Stimulated activated CD8-positive, alpha-beta memory T cell treated with anti-CD3 and anti-CD28 coated beads, Interleukin-4, amount 100 ng/mL, for 4 hours (primary cell): Measurements from ENCODE around the gene MOB3A.
A peak's percentile ranks its signal among the peaks of the same experiment; 100 is the strongest.

Experiments used
- DNase-seq, 2 donors: peaks; one replicate each; pipeline ENCODE4 v3.0.0-alpha.2; 2020; ENCODE audit warnings: low read depth in 2 of 2, low spot score in 1 of 2

The MOB3A gene

DNA sequence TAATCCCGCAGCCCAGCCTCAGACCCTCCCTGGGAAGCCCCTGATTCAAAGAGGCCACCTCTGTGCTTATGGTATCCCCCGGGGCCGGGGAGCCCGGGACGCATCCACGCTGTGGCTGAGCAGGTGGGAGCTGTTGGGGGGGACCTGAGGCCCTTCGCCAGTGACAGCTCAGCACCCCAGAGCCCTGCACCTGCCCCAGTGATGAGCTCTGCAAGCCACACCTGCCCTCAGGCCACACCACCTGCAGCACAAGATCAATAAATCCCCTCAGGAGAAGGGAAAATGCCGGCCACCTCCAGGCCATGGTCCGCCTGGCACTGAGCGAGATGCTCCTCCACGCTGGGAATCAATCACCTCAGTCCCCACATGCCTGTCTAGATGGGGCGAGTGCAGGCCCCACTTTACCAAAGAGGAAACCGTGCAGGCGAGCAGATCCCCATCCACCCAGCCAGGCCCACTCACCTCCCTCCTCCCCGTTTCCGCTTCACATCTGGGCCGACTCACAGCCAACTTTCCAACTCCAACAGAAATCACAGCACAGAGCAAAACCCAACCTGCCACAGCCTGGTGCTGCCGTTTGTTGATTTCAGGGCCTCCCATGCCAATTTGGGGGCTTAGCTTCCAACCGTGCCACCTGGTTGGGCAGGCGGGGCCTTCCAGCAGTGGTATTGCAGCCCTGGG is 12.8 kb downstream of the MOB3A start:
- DNase-seq = peak in 1 of 2 donors; percentile 56

- DNase-seq = no peak
These were observed 14.0 kb downstream of the MOB3A start for GRCh38 chr19:2081873-2082810.

DNA sequence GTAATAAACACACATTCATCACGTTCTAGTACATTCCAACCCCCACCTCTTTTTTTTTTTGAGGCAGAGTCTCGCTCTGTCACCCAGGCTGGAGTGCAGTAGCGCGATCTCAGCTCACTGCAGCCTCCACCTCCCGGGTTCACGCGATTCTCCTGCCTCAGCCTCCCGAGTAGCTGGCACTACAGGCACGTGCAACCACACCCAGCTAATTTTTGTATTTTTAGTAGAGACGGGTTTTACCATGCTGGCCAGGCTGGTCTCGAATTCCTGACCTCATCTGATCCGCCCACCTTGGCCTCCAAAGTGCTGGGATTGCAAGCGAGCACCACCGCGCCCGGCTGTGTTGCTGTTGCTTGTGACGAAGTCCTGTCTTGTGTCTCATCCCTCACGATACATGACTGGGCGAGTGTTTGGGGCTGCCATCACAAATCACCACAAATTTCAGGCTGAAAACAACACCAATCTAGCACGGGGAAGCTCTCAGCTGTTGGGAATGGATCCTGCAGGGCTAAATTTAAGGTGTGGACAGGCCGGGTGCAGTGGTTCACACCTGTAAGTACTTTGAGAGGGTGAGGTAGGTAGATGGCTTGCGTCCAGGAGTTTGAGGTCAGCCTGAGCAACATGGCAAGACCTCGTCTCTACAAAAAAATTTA is 15.7 kb downstream of the MOB3A start:
- no peak for DNase-seq

- no peak for DNase-seq
These were observed 16.2 kb downstream of the MOB3A start for GRCh38 chr19:2079865-2080301.

- no peak for DNase-seq
These were observed 16.9 kb downstream of the MOB3A start for GRCh38 chr19:2079076-2079864.

GRCh38 chr19:2077833-2078619 is 18.1 kb downstream of the MOB3A start:
- no peak for DNase-seq

DNA sequence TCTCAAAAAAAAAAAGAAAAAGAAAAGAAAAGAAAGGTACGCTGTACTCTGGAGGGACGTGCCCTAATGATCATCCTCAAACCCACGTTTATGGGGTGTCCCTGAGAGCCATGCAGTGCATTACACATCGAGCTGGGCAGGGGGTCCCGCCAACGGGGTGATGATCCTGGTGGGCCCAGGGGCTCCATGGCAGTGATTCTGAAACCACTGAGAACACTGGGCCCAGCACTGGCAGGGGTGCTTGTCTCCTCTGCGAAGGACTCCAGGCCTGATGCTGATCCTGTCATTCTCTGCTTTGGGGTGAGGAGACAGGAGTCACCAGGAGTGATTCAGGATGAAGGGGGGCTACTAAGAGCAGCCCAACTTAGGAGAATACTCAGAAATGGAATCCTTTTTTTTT is 18.7 kb downstream of the MOB3A start:
- DNase-seq = no peak

DNA sequence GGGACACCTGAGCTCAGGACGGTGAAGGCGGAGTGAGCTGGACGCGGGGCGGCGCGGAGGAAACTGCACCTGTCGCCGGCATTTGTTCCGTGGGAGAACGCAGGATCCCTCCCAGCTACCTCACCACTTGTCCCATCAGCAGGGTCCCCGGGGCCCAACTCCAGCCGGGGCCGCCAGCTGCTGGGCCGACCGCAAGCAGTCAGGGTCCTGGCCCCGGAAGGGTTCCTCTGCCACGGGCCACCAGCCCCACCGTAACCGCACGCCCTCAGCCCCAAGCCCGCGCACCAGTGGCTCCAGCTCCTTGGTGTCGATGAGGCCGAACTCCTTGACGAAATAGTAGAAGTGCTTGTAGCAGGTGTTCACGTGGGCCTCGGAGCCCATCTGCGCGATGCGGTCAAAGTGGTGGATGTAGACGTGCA is 19.6 kb downstream of the MOB3A start:
- no peak for DNase-seq

GRCh38 chr19:2072757-2073551 is 23.2 kb downstream of the MOB3A start:
- no peak for DNase-seq

DNA sequence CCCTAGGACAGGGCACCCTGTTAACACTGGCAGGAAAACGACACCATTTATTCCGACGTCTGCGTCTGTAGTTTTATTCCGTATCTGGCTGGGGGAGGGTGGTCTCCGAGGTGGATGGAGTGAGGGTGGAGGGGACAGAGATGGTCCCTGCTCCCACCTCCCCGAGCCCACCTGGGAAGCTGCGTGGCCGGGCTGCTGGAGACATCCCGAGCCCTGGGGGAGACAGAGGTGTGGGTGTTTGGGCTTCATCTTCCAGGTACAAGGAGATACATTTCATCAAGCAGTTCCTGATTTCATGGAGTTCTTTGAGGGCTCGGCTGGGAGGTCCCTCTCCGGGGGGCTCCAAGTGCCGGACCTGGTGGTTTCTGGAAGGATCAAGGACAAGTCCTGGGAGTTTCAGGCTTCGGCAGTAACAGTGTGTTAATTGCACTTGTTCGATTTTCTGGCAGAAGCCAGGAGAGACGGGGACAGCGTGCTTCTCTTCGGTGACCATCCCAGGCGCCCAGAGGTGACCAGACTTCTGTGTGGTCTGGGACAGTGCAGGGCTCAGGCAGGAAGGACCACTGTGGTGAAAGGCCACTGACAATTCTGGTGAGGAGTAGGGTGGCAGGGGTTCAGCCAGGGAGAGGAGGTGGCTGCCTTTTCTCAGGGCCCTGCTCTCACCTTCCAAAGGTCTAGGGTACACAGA is 25.0 kb downstream of the MOB3A start:
- DNase-seq = no peak

DNA sequence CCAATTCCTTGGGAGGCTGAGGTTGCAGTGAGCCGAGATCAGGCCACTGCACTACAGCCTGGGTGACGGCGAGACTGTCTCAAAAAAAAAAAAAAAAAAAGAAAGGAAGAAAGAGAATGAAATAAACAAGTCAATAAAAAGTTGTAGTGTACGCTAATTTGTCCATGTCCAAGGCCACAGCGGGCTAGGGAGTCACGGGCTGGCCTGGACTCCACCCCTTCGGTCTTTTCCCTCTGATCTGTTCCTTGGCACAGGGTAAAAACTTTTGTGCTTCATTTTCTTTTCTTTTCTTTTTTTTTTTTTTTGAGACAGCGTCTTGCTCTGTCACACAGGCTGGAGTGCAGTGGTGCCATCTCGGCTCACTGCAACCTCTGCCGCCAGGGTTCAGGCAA is 25.7 kb downstream of the MOB3A start:
- no peak for DNase-seq

- no peak for DNase-seq
These were observed 31.2 kb downstream of the MOB3A start for GRCh38 chr19:2064788-2065524.

DNA sequence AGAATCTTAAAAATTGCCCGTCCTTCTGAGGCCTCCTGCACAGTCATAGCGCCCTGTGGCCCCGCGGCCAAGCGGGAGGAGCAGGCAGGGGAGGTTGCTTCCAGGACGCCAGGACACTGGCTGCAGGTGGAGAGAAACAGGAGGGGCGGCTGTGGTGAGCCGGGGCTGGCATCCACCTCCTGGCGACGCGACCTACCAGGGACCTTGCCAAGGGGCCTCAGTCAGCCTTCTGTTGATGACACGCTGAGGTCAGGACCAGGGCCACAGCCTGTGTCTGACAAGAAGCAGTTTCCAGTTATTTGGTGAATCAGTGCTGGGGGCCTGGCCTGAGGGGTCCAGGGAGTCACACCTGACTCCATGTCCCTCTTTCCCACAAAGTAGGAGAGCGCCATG is 31.7 kb downstream of the MOB3A start:
- no peak for DNase-seq

DNA sequence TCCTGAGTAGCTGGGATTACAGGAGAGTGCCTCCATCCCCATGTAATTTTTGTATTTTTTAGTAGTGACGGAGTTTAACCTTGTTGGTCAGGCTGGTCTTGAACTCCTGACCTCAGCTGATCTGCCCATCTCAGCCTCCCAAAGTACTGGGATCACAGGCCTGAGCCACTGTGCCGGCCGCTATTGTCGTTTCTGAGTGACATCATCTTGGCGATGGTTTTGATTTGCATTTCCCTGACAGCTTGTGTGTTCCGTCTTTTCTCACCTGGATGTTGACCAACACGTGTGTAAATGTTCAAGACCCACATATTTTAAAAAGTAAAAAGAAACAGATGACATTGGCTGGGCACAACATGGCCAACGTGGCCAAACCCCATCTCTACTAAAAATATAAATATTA is 32.3 kb downstream of the MOB3A start:
- DNase-seq = no peak

DNA sequence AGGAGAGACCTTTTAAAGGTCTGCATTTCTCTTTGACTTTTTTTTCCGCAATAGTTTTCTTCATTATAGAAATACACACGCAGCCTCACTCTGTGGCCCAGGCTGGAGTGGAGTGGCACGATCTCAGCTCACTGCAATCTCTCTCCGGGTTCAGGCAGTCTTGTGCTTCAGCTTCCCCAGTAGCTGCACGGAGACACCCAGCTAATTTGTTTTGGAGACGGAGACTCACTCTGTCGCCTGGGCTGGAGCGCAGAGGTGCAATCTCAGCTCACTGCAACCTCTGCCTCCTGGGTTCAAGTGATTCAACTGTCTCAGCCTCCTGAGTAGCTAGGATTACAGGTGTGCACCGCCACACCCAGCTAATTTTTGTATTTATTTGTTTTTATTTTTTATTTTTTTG is 33.4 kb downstream of the MOB3A start:
- DNase-seq = no peak

- no peak for DNase-seq
These were observed 33.8 kb downstream of the MOB3A start for GRCh38 chr19:2062389-2062729.

DNA sequence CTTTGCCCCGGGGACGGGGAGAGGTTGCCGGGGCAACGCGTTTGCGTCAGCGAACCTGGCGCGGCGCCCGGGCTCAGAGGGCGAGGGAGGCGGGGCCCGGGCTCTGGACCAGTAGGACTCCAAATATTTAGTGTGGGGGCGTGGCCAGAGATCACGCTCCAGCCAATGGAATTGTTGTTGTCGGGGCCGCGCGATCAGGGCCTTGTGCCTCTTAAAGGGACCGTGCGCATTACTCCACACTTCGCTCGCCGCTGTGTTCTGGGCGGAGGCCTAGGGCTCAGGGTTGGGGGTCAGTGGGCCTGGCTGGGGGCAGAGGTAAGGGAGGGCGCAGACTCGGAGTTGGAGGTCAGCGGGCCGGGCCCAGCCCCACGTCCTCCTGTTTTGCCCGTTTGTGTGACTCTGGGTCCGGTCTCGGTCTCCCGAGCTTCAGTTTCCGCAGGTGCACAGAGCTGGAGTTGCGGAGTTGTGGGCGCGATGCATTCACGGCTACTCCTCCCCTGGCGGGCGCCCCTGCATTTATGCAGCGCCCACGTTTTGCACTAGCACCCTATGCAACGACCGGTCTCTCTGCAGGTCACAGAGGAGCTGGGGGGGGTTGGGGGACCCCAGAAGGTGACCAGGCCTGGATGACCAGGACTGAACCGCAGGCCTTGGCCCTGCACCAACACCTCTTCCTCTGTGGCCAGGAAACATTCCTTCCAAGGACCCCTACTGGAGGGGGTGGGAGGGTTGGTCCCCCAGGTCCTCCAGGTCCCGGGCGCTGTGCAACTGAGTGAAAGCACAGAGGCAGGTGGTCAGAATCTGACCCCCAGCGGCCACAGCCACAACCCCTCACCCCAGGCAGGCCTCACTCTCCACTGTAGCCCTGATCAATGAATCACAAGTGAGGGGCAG is 34.4 kb downstream of the MOB3A start:
- DNase-seq = peak; percentile 98
